ENCODE data around the gene DNAJB6.

GRCh38 chr7:157347217-157347904 lies 10.6 kb downstream of the DNAJB6 start:
- TF ChIP-seq CTCF (IDR thresholded peaks at IDR 0.05) (no peak), EZH2 (IDR thresholded peaks at IDR 0.05) (no peak), EZH2phosphoT487 (IDR thresholded peaks at IDR 0.05) (no peak)

Measured in neural progenitor cell (in vitro differentiated cells).